SK-N-MC (cell line): ENCODE results near the gene MRPL20.
"Not testable (repeated sequence)": the region's sequence is repeated elsewhere in the genome, so short reads cannot be mapped to it uniquely, and the experiment has no call there.

Experiments used
- DNase-seq: peaks from one replicate; pipeline ENCODE4 v3.0.0-alpha.2; 2011; ENCODE audit warnings: low read depth, low spot score
- H3K27ac ChIP-seq: fragments of 200-600 bp; sonication (generic); 2 replicates; pipeline ENCODE4 v1.5.1; 2016; ENCODE audit warnings: mixed run types
- H3K36me3 ChIP-seq: fragments of 200-600 bp; sonication (generic); 2 replicates; pipeline ENCODE4 v1.6.1; 2017; ENCODE audit warnings: antibody characterized with exemption, low read length, mixed read lengths; ENCODE audit not compliant: insufficient read depth
- H3K4me3 ChIP-seq: fragments of 200-600 bp; sonication (generic); 2 replicates; pipeline ENCODE4 v1.5.1; 2016
- H3K9ac ChIP-seq: fragments of 200-600 bp; sonication (generic); 2 replicates; pipeline ENCODE4 v1.8.0; 2017; ENCODE audit warnings: mixed run types, mixed read lengths; ENCODE audit not compliant: insufficient read length
- H3K9me3 ChIP-seq: fragments of 200-600 bp; sonication (generic); 2 replicates; pipeline ENCODE4 v1.6.1; 2017; ENCODE audit warnings: low read depth, mild to moderate bottlenecking, antibody characterized with exemption, low read length, moderate library complexity, mixed read lengths
- EZH2 ChIP-seq: fragments of 200-600 bp; sonication (generic); IDR thresholded peaks from one replicate; pipeline ENCODE4 v1.6.1; 2017; ENCODE audit warnings: antibody characterized with exemption
- FOXP2 ChIP-seq: optimal IDR thresholded peaks from 2 replicates; pipeline ENCODE3; 2011; ENCODE audit warnings: mild to moderate bottlenecking, moderate library complexity; ENCODE audit not compliant: insufficient read depth; ENCODE audit errors: extremely low read length, control extremely low read depth
- POLR2AphosphoS5 ChIP-seq: IDR thresholded peaks from 2 replicates; pipeline ENCODE4 v1.6.1; 2012; ENCODE audit warnings: mild to moderate bottlenecking, low read depth, low read length, borderline replicate concordance

Gene MRPL20

GRCh38 chr1:1421907-1422464, 14.9 kb upstream of the MRPL20 start:
- Histone ChIP-seq H3K9me3 (no peaks in the 10 kb centered on the region), H3K9ac (no peak overlapping the region), H3K27ac (no peak overlapping the region), H3K4me3 (no peak overlapping the region), H3K36me3 (no peaks in the 10 kb centered on the region)
- no peak for DNase-seq
- no peak for TF ChIP-seq EZH2
- TF ChIP-seq POLR2AphosphoS5: no peak
- no peak for TF ChIP-seq FOXP2

- H3K9ac ChIP-seq: no peak within 1 kb of the TSS
Observed at GRCh38 chr1:1421147-1421906, 14.2 kb upstream of the MRPL20 start, which contains the start of gene ANKRD65. ANKRD65 (minus strand) TSS chr1:1421276; CDS start chr1:1421005, 271 bp downstream.

GRCh38 chr1:1420654-1421141, 13.6 kb upstream of the MRPL20 start:
- no peak for DNase-seq
- Histone ChIP-seq H3K27ac (no peak overlapping the region), H3K9ac (no peak overlapping the region), H3K36me3 (no peaks in the 10 kb centered on the region), H3K4me3 (no peak overlapping the region), H3K9me3 (no peaks in the 10 kb centered on the region)
- TF ChIP-seq FOXP2 (no peak), POLR2AphosphoS5 (no peak), EZH2 (no peak)

More at GRCh38 chr1:1421147-1421906, 14.2 kb upstream of the MRPL20 start, which contains the start of gene ANKRD65:
- no peaks in the 10 kb centered on the region for H3K9me3 ChIP-seq
- TF ChIP-seq EZH2 (no peak), POLR2AphosphoS5 (no peak), FOXP2 (no peak)
- H3K36me3 ChIP-seq: no peaks in the 10 kb centered on the region
- no peak for DNase-seq
- no peak within 1 kb of the TSS for H3K27ac ChIP-seq
- no peak within 1 kb of the TSS for H3K4me3 ChIP-seq

- Histone ChIP-seq H3K4me3 (no peak overlapping the region), H3K9ac (no peak overlapping the region), H3K9me3 (no peaks in the 10 kb centered on the region), H3K36me3 (no peaks in the 10 kb centered on the region), H3K27ac (no peak overlapping the region)
- no peak for TF ChIP-seq FOXP2
- no peak for TF ChIP-seq EZH2
- no peak for TF ChIP-seq POLR2AphosphoS5
- DNase-seq: no peak
Observed at GRCh38 chr1:1419813-1420653, 12.9 kb upstream of the MRPL20 start.

- Histone ChIP-seq H3K27ac (no peak overlapping the region), H3K9me3 (no peaks in the 10 kb centered on the region), H3K36me3 (no peaks in the 10 kb centered on the region), H3K9ac (no peak overlapping the region), H3K4me3 (no peak overlapping the region)
- TF ChIP-seq FOXP2: no peak
- no peak for TF ChIP-seq EZH2
- no peak for TF ChIP-seq POLR2AphosphoS5
- DNase-seq: no peak
Observed at GRCh38 chr1:1419363-1419812, 12.3 kb upstream of the MRPL20 start.

- Histone ChIP-seq H3K9me3 (no peaks in the 10 kb centered on the region), H3K36me3 (no peaks in the 10 kb centered on the region), H3K27ac (no peak overlapping the region), H3K9ac (no peak overlapping the region), H3K4me3 (no peak overlapping the region)
- DNase-seq: no peak
- TF ChIP-seq POLR2AphosphoS5 (no peak), FOXP2 (no peak), EZH2 (no peak)
Observed at GRCh38 chr1:1418464-1419362, 11.6 kb upstream of the MRPL20 start.

GRCh38 chr1:1417825-1418463, 10.9 kb upstream of the MRPL20 start:
- not testable (repeated sequence) for H3K27ac ChIP-seq, DNase-seq, H3K9me3 ChIP-seq, H3K4me3 ChIP-seq, H3K9ac ChIP-seq, H3K36me3 ChIP-seq

GRCh38 chr1:1417396-1417795, 10.3 kb upstream of the MRPL20 start:
- H3K9ac ChIP-seq, H3K9me3 ChIP-seq, H3K4me3 ChIP-seq, DNase-seq, H3K36me3 ChIP-seq, H3K27ac ChIP-seq: not testable (repeated sequence)
